Measurements from ENCODE around the gene TRIM45.
"Not testable (repeated sequence)": the region's sequence is repeated elsewhere in the genome, so short reads cannot be mapped to it uniquely, and the experiment has no call there.

TRIM45 gene

GRCh38 chr1:117161887-117162286 is 40.3 kb upstream of the TRIM45 start:
- CTCF ChIA-PET, result interaction anchor here (1.0 to 2.0 kb wide), 3 partner anchors 12 to 373 kb away, joined by 3 to 5 read pairs (median 5); no protein-coding TSS in a partner anchor
- TF ChIP-seq, protein P1, sequence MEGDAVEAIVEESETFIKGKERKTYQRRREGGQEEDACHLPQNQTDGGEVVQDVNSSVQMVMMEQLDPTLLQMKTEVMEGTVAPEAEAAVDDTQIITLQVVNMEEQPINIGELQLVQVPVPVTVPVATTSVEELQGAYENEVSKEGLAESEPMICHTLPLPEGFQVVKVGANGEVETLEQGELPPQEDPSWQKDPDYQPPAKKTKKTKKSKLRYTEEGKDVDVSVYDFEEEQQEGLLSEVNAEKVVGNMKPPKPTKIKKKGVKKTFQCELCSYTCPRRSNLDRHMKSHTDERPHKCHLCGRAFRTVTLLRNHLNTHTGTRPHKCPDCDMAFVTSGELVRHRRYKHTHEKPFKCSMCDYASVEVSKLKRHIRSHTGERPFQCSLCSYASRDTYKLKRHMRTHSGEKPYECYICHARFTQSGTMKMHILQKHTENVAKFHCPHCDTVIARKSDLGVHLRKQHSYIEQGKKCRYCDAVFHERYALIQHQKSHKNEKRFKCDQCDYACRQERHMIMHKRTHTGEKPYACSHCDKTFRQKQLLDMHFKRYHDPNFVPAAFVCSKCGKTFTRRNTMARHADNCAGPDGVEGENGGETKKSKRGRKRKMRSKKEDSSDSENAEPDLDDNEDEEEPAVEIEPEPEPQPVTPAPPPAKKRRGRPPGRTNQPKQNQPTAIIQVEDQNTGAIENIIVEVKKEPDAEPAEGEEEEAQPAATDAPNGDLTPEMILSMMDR (IDR thresholded peaks at IDR 0.05; ENCODE audit: control extremely low read depth, extremely low read depth, low read depth, missing control alignments), result no peak
- DNase-seq (ENCODE audit: extremely low spot score), result no peak
- POLR2A ChIA-PET, result no interaction called here

DNA sequence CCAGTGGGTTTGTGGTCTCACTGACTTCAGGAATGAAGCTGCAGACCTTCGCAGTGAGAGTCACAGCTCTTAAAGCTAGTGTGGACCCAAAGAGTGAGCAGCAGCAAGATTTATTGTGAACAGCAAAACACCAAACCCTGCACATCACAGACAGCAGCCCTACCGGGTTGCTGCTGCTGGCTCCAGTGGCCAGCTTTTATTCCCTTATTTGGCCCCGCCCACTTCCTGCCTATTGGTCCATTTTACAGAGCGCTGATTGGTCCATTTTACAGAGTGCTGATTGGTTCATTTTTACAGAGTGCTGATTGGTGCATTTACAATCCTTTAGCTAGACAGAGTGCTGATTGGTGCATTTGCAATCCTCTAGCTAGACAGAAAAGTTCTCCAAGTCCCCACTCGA is 29.8 kb upstream of the TRIM45 start:
- DNase-seq (ENCODE audit: extremely low spot score); POLR2A ChIA-PET: not testable (repeated sequence)
- CTCF ChIA-PET, result interaction anchor here (1.0 kb wide), 1 partner anchor 15 kb away, joined by 3 read pairs; no protein-coding TSS in a partner anchor

- POLR2A ChIA-PET, result no interaction called here
- DNase-seq (ENCODE audit: extremely low spot score), result no peak
- CTCF ChIA-PET, result interaction anchor here (1.0 to 1.5 kb wide), 2 partner anchors 11 to 21 kb away, joined by 3 to 5 read pairs; no protein-coding TSS in a partner anchor
- TF ChIP-seq, protein P1 (IDR thresholded peaks at IDR 0.05; ENCODE audit: control extremely low read depth, extremely low read depth, low read depth, missing control alignments), result no peak
Observed at GRCh38 chr1:117150316-117150715, 28.8 kb upstream of the TRIM45 start.

DNA sequence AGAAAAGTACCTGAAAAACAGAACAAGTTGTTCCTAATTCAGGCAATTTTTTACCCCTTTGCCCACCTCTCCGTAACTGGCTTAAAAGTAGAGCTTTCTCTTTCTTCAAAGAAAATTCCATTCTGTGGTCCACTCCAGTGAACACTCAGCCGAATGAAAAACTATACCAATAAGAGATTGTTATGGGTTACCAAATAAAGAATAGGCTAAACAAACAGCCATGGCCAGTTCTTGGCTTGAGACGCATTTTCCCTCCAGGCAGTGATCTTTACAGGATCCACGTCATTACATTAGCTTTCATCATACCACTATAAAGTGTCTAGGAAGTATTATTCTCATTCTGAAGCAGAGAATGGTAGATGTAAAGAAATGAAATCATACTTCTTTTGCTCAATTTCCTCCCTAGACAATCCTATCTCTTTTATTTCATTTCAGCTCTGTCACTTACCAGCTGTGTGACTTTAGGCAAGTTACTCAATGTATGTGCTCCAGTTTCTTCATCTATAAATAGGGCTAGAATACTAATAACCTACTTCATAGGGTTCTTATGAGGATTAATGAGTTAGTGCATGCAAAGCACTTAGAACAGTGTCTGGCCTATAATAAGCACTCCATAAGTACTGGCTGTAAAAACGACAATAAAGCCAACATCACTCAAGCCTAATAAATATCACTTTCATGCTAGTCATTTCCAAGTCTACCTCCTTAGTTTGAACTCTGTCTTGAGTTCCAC is 26.5 kb upstream of the TRIM45 start:
- POLR2A ChIA-PET, result no interaction called here
- CTCF ChIA-PET, result no interaction called here
- TF ChIP-seq, protein P1 (IDR thresholded peaks at IDR 0.05; ENCODE audit: control extremely low read depth, extremely low read depth, low read depth, missing control alignments), result no peak
- no peak for DNase-seq (ENCODE audit: extremely low spot score)

DNA sequence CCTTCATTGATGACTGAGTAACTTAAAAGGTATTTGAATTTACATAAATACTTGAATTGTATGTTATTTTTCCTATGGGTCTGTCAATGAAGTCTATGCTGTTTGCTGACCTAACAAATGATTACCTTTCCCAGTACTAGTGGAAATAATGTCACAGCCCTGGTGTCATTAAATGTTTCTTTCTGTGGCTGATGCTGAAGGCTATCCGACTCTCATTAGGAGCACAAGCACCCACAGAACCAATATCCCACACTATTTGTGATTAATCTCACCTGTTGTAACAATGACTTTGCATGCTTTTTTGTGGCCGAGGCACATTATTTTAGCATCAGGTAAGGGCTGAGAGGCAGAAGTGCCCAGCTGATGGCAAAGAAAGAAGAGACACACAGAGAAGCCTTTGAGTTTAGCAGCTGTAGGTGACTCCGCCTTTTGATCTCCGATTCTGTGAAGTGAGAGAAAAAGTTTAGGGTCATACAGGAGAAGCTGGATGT is 25.8 kb upstream of the TRIM45 start:
- TF ChIP-seq, protein P1 (IDR thresholded peaks at IDR 0.05; ENCODE audit: control extremely low read depth, extremely low read depth, low read depth, missing control alignments), result no peak
- DNase-seq (ENCODE audit: extremely low spot score), result no peak
- ChIA-PET POLR2A (no interaction called here), CTCF (no interaction called here)

GRCh38 chr1:117146575-117147340 is 25.2 kb upstream of the TRIM45 start:
- TF ChIP-seq, protein P1 (IDR thresholded peaks at IDR 0.05; ENCODE audit: control extremely low read depth, extremely low read depth, low read depth, missing control alignments), result no peak
- DNase-seq (ENCODE audit: extremely low spot score), result no peak
- ChIA-PET POLR2A (no interaction called here), CTCF (no interaction called here)

- DNase-seq (ENCODE audit: extremely low spot score), result no peak
- ChIA-PET CTCF (no interaction called here), POLR2A (no interaction called here)
- TF ChIP-seq, protein P1 (IDR thresholded peaks at IDR 0.05; ENCODE audit: control extremely low read depth, extremely low read depth, low read depth, missing control alignments), result no peak
Observed at GRCh38 chr1:117146072-117146471, 24.5 kb upstream of the TRIM45 start.

Measured in GM10248 (cell line).